Coronary artery (tissue), 2 donors: Measurements from ENCODE around the gene HUS1.
"Not testable (repeated sequence)": the region's sequence is repeated elsewhere in the genome, so short reads cannot be mapped to it uniquely, and the experiment has no call there.

Experiments
- DNase-seq: peaks from one replicate; pipeline ENCODE4 v3.0.0-alpha.2; 2017; ENCODE audit warnings: low spot score
- H3K27ac ChIP-seq, 2 donors: fragments of 200-600 bp; sonication (generic); one replicate each; pipeline ENCODE4 v1.5.1; 2016 to 2019
- H3K4me3 ChIP-seq: fragments of 200-600 bp; sonication (generic); 2 replicates; pipeline ENCODE4 v1.5.1; 2016; ENCODE audit warnings: mild to moderate bottlenecking, moderate library complexity
- TF ChIP-seq, protein P1 (sequence below): fragments of 200-600 bp; sonication (generic); IDR thresholded peaks from one replicate; pipeline ENCODE4 v1.5.1; 2019; ENCODE audit warnings: antibody characterized with exemption

The HUS1 gene

DNA sequence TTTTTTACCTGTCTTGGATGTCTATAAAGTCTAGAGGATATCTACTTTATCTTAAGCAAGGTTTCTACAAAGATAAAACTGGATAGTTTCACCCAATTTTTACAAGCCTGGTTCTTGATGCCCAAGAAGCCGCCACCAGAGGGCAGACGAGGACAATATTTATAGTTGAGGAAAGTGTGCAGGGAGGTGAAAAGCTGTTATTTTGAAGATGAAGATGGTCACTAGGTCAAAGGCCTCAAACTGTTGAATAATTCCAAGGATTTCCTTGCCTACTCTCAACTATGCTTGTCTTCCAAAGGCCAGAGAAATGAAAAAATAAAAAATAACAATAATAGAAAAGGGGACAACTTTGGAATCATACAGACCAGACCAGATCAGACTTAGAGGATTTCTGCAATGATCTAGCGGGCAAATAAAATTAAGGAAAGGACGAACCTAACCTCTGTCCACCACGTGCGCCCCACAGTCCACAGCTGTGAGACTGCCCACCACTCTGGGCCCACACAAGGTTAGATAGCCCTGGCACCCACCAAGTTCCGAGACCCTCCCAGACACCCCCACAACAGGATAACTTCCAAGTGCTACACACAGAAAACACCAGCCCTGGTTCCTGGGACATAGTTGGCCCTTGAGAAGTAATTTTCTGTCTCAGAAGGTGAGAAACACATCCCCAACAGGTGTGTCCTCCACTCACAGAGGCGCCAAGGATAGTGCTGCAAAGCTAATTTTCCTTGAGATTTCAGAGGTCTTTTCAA lies 34.0 kb downstream of the HUS1 start:
- H3K27ac ChIP-seq = no peak overlapping the region
- TF ChIP-seq, protein P1, sequence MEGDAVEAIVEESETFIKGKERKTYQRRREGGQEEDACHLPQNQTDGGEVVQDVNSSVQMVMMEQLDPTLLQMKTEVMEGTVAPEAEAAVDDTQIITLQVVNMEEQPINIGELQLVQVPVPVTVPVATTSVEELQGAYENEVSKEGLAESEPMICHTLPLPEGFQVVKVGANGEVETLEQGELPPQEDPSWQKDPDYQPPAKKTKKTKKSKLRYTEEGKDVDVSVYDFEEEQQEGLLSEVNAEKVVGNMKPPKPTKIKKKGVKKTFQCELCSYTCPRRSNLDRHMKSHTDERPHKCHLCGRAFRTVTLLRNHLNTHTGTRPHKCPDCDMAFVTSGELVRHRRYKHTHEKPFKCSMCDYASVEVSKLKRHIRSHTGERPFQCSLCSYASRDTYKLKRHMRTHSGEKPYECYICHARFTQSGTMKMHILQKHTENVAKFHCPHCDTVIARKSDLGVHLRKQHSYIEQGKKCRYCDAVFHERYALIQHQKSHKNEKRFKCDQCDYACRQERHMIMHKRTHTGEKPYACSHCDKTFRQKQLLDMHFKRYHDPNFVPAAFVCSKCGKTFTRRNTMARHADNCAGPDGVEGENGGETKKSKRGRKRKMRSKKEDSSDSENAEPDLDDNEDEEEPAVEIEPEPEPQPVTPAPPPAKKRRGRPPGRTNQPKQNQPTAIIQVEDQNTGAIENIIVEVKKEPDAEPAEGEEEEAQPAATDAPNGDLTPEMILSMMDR = peak; percentile 69
- no peak overlapping the region for H3K4me3 ChIP-seq
- DNase-seq = no peak

DNA sequence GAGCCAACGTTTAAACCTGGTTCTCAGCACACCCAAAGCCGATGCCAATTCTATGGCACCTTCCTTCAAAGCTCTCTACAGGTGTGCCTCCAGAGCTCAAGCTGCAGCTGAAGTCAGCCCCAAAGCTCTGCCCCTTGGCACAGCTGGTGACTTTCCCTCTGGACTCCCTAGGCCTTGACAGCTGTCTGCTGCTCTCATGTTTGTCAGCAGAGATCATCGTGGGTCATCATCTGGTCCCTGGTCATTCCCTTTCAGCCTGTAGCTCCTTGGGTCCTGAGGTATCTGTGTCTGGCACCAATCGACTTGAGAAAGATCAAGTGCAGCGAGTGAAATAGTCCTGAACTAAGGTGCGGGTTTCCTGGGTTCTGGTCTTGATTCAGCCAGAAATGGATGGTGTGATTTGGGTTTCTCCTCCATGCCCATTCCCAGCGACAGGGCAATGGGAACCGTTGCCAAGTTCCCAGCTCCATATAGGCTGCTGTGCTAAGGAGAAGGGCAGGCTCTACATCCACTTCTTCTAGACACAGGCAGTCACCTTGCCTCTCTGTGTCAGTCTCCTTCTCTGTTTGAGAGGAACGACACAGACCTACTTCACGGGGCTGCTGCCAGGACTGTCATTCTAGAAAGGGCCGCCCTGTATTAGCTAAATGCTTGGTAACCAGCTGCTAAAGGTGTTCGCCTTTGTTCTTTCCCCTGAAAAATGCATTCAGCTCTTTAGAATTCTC lies 34.7 kb downstream of the HUS1 start:
- H3K27ac ChIP-seq = no peak overlapping the region

DNA sequence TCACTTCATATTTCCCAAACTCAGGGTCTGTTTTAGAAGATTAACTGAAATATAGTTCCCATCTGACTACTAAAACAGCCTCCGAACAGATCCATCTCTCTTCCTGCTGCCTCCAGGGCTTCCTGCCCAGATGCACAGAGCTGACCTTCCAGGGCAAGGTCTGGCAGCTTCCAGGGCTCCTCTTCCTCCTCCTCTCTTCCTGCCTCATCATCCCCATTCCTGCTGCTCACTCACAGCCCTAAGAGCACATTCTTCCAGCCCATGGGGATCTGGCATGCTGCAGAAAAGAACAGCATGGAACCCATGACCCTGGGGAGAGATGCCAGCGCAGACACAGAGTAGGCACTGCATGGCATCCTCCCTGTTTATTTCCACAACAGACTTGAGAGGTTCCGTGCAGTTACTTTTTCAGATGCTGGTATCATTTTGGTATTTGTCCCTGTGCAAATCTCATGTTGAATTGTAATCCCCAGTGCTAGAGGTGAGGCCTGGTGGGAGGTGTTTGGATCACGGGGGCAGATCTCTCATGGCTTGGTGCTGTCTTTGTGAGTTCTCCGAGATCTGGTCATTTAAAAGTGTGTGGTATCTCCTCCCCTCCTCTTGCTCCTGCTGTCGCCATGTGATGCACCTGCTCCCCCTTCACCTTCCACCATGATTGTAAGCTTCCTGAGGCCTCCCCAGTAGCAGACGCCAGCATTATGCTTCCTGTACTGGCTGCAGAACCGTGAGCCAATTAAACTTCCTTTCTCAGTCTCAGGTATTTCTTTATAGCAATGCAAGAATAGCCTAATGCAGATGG lies 35.5 kb downstream of the HUS1 start:
- DNase-seq = no peak
- Histone ChIP-seq H3K4me3 (no peak overlapping the region), H3K27ac (no peak overlapping the region)
- TF ChIP-seq, protein P1 = no peak

More for the DNA sequence above, 34.7 kb downstream of the HUS1 start:
- no peak overlapping the region for H3K4me3 ChIP-seq
- DNase-seq = no peak
- TF ChIP-seq, protein P1 = no peak

DNA sequence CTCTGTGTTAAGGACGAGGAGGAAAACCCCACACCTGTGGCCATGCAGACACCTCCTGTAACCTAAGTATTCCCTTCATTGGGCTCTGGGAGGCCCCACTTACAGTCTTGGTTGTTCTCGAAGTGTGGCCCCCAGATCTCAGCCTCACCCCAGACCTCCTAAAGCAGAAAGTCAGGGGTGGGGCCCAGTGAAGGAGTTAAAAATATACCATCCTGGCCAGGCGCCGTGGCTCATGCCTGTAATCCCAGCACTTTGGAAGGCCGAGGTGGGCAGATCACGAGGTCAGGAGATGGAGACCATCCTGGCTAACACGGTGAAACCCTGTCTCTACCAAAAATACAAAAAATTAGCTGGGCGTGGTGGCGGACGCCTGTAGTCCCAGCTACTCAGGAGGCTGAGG lies 36.8 kb downstream of the HUS1 start:
- not testable (repeated sequence) for H3K27ac ChIP-seq

DNA sequence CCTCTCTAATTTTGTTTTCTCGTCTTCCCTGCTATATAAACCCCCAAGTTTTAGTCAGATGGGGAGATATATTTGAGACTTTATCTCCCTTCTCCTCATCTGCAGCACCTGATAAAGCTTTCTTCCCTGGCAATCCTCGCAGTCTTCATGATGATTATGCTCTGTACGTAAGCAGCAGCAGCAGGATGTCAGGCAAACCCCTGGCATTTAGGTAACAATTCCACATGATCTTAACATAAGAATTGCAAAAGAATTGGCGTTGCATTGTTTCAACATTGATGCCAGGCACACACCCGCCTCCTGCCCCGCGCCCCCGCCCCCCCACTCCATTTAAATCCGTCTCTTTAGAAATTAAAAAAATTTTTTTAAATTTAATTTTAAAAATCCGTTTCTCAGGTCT lies 37.3 kb downstream of the HUS1 start:
- peak overlapping the region; percentile 39 to 44 for H3K27ac ChIP-seq
- TF ChIP-seq, protein P1 = no peak
- H3K4me3 ChIP-seq = no peak overlapping the region
- DNase-seq = no peak

More for the DNA sequence above, 36.8 kb downstream of the HUS1 start:
- DNase-seq, H3K4me3 ChIP-seq: not testable (repeated sequence)

DNA sequence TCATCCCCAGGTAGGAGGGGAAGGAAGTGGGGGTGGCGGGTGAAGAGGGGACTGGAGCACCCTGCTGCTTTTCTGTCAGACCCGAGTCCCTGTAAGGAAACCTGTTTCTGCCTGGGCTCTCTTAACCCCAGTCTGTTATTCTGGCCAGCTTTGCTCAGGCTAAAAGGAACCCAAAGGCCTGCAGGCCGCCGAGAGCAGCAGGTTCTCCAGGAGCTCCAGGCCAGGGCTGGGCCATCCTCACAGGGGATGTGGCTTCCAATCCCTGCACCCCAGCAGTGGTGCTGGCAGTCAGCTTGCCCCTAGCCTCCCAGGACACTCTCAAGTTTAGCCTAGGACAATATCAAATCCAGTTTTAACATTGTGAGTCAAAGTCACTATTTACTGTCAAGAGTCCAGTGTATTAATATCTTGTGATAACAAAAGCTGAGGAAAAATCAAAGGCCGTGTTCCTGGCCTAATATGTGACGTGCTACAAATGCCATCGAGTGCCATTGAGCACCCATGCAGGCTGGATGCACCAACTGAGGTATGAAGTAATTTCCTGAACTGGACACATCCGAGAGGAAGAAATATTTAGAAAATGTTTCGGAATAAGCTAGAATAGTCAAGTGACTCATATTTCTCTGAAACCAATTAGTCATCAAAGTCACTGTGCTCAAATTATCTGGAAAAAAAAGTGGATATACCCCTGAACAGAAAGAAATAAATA lies 38.1 kb downstream of the HUS1 start:
- TF ChIP-seq, protein P1 = no peak
- peak overlapping the region; percentile 1 for H3K4me3 ChIP-seq
- H3K27ac ChIP-seq = peak overlapping the region; percentile 39 to 86
- DNase-seq = no peak
